AG04450 (cell line): ENCODE results near the gene MDC1. TPM values are rescaled to one million over a fixed set of nuclear protein-coding genes. Genes with fewer than 3 reads are reported as not detected.
A peak's percentile ranks its signal among the peaks of the same experiment; 100 is the strongest.

ENCODE experiments used
- CTCF ChIA-PET: fragments of 300-600, 350-600 bp; formaldehyde crosslinking; extraction: SDS; loops from one replicate; lab custom pipeline; 2022; ENCODE audit warnings: antibody characterized with exemption, inconsistent platforms; lab: Charles Lee
- POLR2A ChIA-PET: fragments of 350-600 bp; formaldehyde crosslinking; extraction: SDS; loops from one replicate; lab custom pipeline; 2021; ENCODE audit warnings: antibody characterized with exemption, inconsistent platforms; lab: Yijun Ruan, JAX
- DNase-seq: peaks from one replicate; pipeline ENCODE4 v3.0.0-alpha.2; 2011; ENCODE audit warnings: low read depth, low spot score
- H3K27ac ChIP-seq: one replicate; pipeline ENCODE4 v1.5.1; 2012; ENCODE audit warnings: low read depth, low read length, control low read depth
- H3K27me3 ChIP-seq: one replicate; pipeline ENCODE4 v1.6.0; 2012; ENCODE audit warnings: low read length; ENCODE audit not compliant: control insufficient read depth, insufficient read depth
- H3K4me3 ChIP-seq: 2 replicates; pipeline ENCODE4 v1.5.1; 2011; ENCODE audit warnings: mild to moderate bottlenecking, low read depth, low read length, control low read depth
- H3K9me3 ChIP-seq: 2 replicates; pipeline ENCODE4 v1.5.1; 2012; ENCODE audit warnings: low read length; ENCODE audit not compliant: control insufficient read depth, insufficient read depth
- CTCF ChIP-seq: IDR thresholded peaks from 2 replicates; pipeline ENCODE4 v1.5.1; 2011; ENCODE audit warnings: low read depth, low read length, control low read depth, inconsistent platforms
- polyA plus RNA-seq: library from polyadenylated mRNA; depleted of rRNA; stranded (reverse); fragments of >200 nt; gene quantifications from 2 replicates; pipeline ENCODE4 v1.2.3, GENCODE V29; 2011

MDC1 gene
- polyA plus RNA-seq, 1 experiment: 4.1 TPM

DNA sequence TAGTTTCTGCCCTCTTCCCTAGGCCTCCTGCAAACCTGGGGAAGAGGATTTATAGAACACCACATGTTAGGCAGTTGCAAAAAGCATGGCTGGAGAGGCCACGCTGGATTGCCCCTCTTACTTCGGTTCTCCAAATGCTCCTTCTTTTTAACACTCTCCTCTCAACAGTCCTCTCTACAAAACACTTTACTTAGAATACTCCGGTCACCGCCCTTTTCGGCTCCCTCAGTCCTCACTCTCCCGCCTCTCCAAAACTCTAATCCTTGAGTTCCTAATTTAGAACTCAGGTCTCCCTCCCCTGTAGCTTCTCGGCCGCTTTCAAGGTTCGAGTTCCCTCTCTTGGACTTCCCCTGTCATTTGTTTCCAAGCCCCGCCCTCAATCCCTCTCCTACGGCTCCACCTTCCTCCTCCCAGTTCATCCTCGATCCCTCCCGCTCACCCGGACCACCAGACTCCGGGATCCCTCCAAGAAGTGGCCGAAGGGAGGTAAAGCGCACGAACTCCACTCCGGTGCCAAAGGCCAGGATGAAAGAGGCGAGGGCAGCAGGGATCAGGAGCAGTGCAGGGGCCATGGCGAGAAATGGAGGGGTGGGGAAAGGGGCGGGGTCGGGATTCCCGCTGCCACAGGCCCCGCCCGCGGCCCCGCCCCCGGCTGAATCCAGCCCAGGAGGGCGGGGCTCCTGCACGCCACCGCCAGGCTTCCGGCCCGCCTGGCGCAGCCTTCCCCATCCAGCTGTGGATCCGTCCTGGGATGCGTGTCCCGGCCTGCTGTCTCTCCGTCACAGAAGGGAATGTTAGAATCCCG is 26.5 kb downstream of the MDC1 start, which contains the start of gene NRM:
Gene NRM (minus strand): TSS at position 582 of the 805 bp plus-strand sequence. CDS start 10 bp downstream, at position 572.
- ChIA-PET CTCF (interaction anchor here (1.0 to 1.6 kb wide), 2 partner anchors 11 to 33 kb away, joined by 3 to 12 read pairs; no protein-coding TSS in a partner anchor), POLR2A (interaction anchor here (0.6 to 4.8 kb wide), 8 partner anchors 8 to 119 kb away, joined by 3 to 43 read pairs (median 4); partner anchors contain the start of genes ABCF1, MDC1 and TUBB)
- Histone ChIP-seq H3K4me3 (peak within 1 kb of the TSS; percentile 87), H3K27me3 (no peaks in the 10 kb centered on the region), H3K27ac (peak within 1 kb of the TSS; percentile 69), H3K9me3 (no peaks in the 10 kb centered on the region; the same call in 1 of the 2 replicates)
- TF ChIP-seq CTCF: no peak
- DNase-seq: no peak

- CTCF ChIA-PET: interaction anchor here (1.6 kb wide), 1 partner anchor 11 kb away, joined by 12 read pairs; no protein-coding TSS in a partner anchor
- Histone ChIP-seq H3K9me3 (no peaks in the 10 kb centered on the region; the same call in 1 of the 2 replicates), H3K27ac (peak overlapping the region; percentile 69), H3K27me3 (no peaks in the 10 kb centered on the region), H3K4me3 (peak overlapping the region; percentile 87)
- no peak for DNase-seq
- POLR2A ChIA-PET: interaction anchor here (0.6 to 4.8 kb wide), 7 partner anchors 8 to 119 kb away, joined by 3 to 43 read pairs (median 5); partner anchors contain the start of genes ABCF1, MDC1 and TUBB
- no peak for TF ChIP-seq CTCF
Measured at GRCh38 chr6:30689985-30690384, 27.1 kb downstream of the MDC1 start.

GRCh38 chr6:30689022-30689865 is 27.8 kb downstream of the MDC1 start:
- CTCF ChIA-PET: interaction anchor here (1.2 kb wide), 1 partner anchor 391 kb away, joined by 3 read pairs; no protein-coding TSS in a partner anchor
- no peak overlapping the region for H3K27ac ChIP-seq

DNA sequence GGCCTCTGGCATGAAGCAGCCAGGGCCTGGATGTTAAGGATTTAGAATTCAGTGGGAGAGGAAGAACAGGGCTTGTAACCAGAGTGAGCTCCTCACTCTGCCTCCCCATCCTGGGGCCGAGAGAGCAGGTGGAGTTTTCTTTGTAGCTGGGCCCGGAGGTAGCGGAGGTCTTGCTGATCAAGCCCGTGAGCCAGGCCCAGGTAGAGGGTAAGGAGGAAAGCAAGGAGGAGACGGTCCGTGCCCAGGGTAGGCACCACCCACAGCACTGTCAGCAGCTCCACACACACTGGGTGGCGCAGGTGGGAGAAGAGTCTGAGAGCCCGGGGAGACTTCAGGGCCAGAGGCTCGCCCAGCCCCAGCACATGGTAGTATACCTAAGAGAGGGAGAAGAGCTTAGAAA is 28.5 kb downstream of the MDC1 start:
- CTCF ChIA-PET: interaction anchor here (0.6 to 2.0 kb wide), 4 partner anchors 16 to 391 kb away, joined by 3 to 13 read pairs (median 4); partner anchors contain the start of gene DHX16
- no peaks in the 10 kb centered on the region; the same call in 1 of the 2 replicates for H3K9me3 ChIP-seq
- POLR2A ChIA-PET: interaction anchor here (1.8 to 4.8 kb wide), 2 partner anchors 29 to 33 kb away, joined by 22 to 43 read pairs; partner anchors contain the start of genes MDC1 and TUBB
- peak overlapping the region; percentile 92 for H3K4me3 ChIP-seq
- DNase-seq: no peak
- H3K27me3 ChIP-seq: no peaks in the 10 kb centered on the region
- TF ChIP-seq CTCF: no peak
- H3K27ac ChIP-seq: peak overlapping the region; percentile 99

More at GRCh38 chr6:30689022-30689865, 27.8 kb downstream of the MDC1 start:
- Histone ChIP-seq H3K9me3 (no peaks in the 10 kb centered on the region; the same call in 1 of the 2 replicates), H3K4me3 (peak overlapping the region; percentile 87; the same call in 1 of the 2 replicates), H3K27me3 (no peaks in the 10 kb centered on the region)
- POLR2A ChIA-PET: interaction anchor here (1.0 to 4.8 kb wide), 2 partner anchors 23 to 32 kb away, joined by 3 to 43 read pairs; partner anchors contain the start of gene TUBB
- DNase-seq: no peak
- no peak for TF ChIP-seq CTCF
